Ovary (tissue), 9 donors: ENCODE measurements around the gene PNISR. TPM values are rescaled to one million over a fixed set of nuclear protein-coding genes. Genes with fewer than 3 reads are reported as not detected.
A peak's percentile ranks its signal among the peaks of the same experiment; 100 is the strongest.

ENCODE experiments used
- DNase-seq, 5 donors: peaks; one replicate each; pipeline ENCODE4 v3.0.0-alpha.2; 2019 to 2020
- H3K27ac ChIP-seq, 2 donors: fragments of 200-600 bp; one replicate each; pipeline versions ENCODE4 v1.5.1 to v1.8.0; 2019 to 2022
- H3K27me3 ChIP-seq: fragments of 200-600 bp; one replicate; pipeline ENCODE4 v1.8.0; 2022
- H3K36me3 ChIP-seq: fragments of 200-600 bp; sonication (generic); one replicate; pipeline ENCODE4 v1.5.1; 2019
- H3K4me1 ChIP-seq: one replicate; pipeline ENCODE4 v1.8.1; 2013; ENCODE audit warnings: mild to moderate bottlenecking, moderate library complexity; ENCODE audit not compliant: insufficient read depth
- H3K4me3 ChIP-seq: fragments of 200-600 bp; sonication (generic); one replicate; pipeline ENCODE4 v1.5.1; 2017
- H3K9me3 ChIP-seq, 2 donors: fragments of 200-600 bp in 1 of 2; sonication (generic) in 1 of 2; one replicate each; pipeline versions ENCODE4 v1.5.1 to v1.8.1; 2013 to 2019; ENCODE audit warnings: mild to moderate bottlenecking in 1 of 2, moderate library complexity in 1 of 2
- CTCF ChIP-seq, 3 donors: fragments of 450-650 bp in 2 of 3; fragments of 200-600 bp in 1 of 3; IDR thresholded peaks; one replicate each; pipeline versions ENCODE4 v1.5.1 to v1.8.0; 2016 to 2022; ENCODE audit warnings: antibody characterized with exemption in 3 of 3, mild to moderate bottlenecking in 1 of 3
- EP300 ChIP-seq: sonication (generic); formaldehyde crosslinking; IDR thresholded peaks from one replicate; pipeline ENCODE4 v1.6.1; 2017; ENCODE audit warnings: antibody characterized with exemption
- POLR2A ChIP-seq: fragments of 450-650 bp; IDR thresholded peaks from one replicate; pipeline ENCODE4 v1.6.1; 2017; ENCODE audit warnings: antibody characterized with exemption, mild to moderate bottlenecking, moderate library complexity
- WGBS, 3 donors: extraction: QIAGEN DNeasy Blood & Tissue Kit in 1 of 3; methylation state at CpG; one replicate each; pipeline versions ENCODE4 v1.1.5 to v1.1.7; 2013 to 2017; 5-methylcytosine and 5-hydroxymethylcytosine counted together
- intact Hi-C, 4 donors: fragments of 100-400 bp; cut with DNase I; formaldehyde crosslinking; loops; one replicate each; pipeline versions ENCODE4 v1.11.0 to v1.15.1; 2022 to 2023
- polyA plus RNA-seq, 2 donors: library from polyadenylated mRNA; stranded (reverse); fragments of 200-250 nt in 1 of 2; fragments of 350-450 nt in 1 of 2; fragmentation: Illumina TruSeq in 1 of 2; extraction: RNeasy Lipid Tissue Mini Kit (QIAGEN cat#74804) in 1 of 2; gene quantifications; one replicate each; pipeline ENCODE4 v1.2.3, GENCODE V29; 2013 to 2014
- total RNA-seq, 7 donors: library from RNA; depleted of rRNA in 2 of 7; stranded (reverse); fragments of >200 nt in 2 of 7; fragmentation: NEBNext Ultra II Directional in 3 of 7; extraction: Animal tissue kit (Norgen Biotek cat#: 25700) in 3 of 7; gene quantifications; one replicate each; pipeline versions ENCODE4 v1.1.0 to v1.2.4, GENCODE V29; 2016 to 2023
- donor health status: DM: no; HTN: no; CAD: no; lungs with moderate emphysema.
- donor health status: DM: no; HTN: no; CAD: no.
- donor health status: Bipolar disorder and iron deficiency.
- donor health status: DM: yes; HTN: yes; CAD: no.
- donor health status: DM: no; HTN: no; CAD: no.
- donor health status: DM: yes; HTN: yes; CAD: no.

The PNISR gene
- total and polyA plus RNA-seq, 9 donors = 71.5 to 168 (median 127) TPM

GRCh38 chr6:99353126-99353525, 72.0 kb downstream of the PNISR start:
- no peaks in the 10 kb centered on the region for H3K27me3 ChIP-seq
- no peak overlapping the region for H3K4me3 ChIP-seq
- H3K4me1 ChIP-seq = no peaks in the 10 kb centered on the region
- no peak for DNase-seq
- 60 to 67% (median 67%) methylated on average over 9 of the region's 9 CpGs for WGBS, 3 donors
- H3K36me3 ChIP-seq = no peaks in the 10 kb centered on the region
- no peak overlapping the region for H3K27ac ChIP-seq
- intact Hi-C loops = no loop called here
- no peak for TF ChIP-seq CTCF (IDR thresholded peaks at IDR 0.05)
- no peak for TF ChIP-seq POLR2A
- no peak for TF ChIP-seq EP300
- no peaks in the 10 kb centered on the region for H3K9me3 ChIP-seq

- TF ChIP-seq POLR2A (no peak), EP300 (no peak), CTCF (IDR thresholded peaks at IDR 0.05) (no peak)
- WGBS, 3 donors = 18 to 24% (median 23%) methylated on average over 10 of the region's 10 CpGs
- no peak for DNase-seq
- no peak overlapping the region for H3K4me3 ChIP-seq
- no peak overlapping the region for H3K27ac ChIP-seq
- no peaks in the 10 kb centered on the region for H3K9me3 ChIP-seq
- intact Hi-C loops = no loop called here
- no peaks in the 10 kb centered on the region for H3K27me3 ChIP-seq
- H3K36me3 ChIP-seq = no peaks in the 10 kb centered on the region
- no peaks in the 10 kb centered on the region for H3K4me1 ChIP-seq
These were observed 74.5 kb downstream of the PNISR start for GRCh38 chr6:99350573-99350972.

- intact Hi-C loops = no loop called here
- no peak for TF ChIP-seq POLR2A
- TF ChIP-seq CTCF (IDR thresholded peaks at IDR 0.05) = no peak
- TF ChIP-seq EP300 = no peak
- no peaks in the 10 kb centered on the region for H3K36me3 ChIP-seq
- 0 to 1% (median 1%) methylated on average over 72 to 103 of the region's 108 CpGs for WGBS, 3 donors
- peak; percentile 18 to 43 (median 25) for DNase-seq
- no peaks in the 10 kb centered on the region for H3K27me3 ChIP-seq
- no peak within 1 kb of the TSS for H3K27ac ChIP-seq
- H3K4me3 ChIP-seq = peak within 1 kb of the TSS; percentile 62
- H3K4me1 ChIP-seq = no peaks in the 10 kb centered on the region
- H3K9me3 ChIP-seq = no peaks in the 10 kb centered on the region
These were observed 75.7 kb downstream of the PNISR start, which contains the start of gene FAXC for GRCh38 chr6:99349171-99350141. TSS of gene FAXC (minus strand) at chr6:99349674. CDS start at chr6:99349372, 302 bp downstream.

- intact Hi-C loops = no loop called here
- H3K27ac ChIP-seq = no peak overlapping the region
- 43 to 45% (median 43%) methylated on average over 25 of the region's 25 CpGs for WGBS, 3 donors
These were observed 76.6 kb downstream of the PNISR start for GRCh38 chr6:99348288-99349170.

More at GRCh38 chr6:99348288-99349170, 76.6 kb downstream of the PNISR start:
- TF ChIP-seq EP300 = no peak
- TF ChIP-seq CTCF (IDR thresholded peaks at IDR 0.05) = no peak
- no peak for TF ChIP-seq POLR2A
- no peaks in the 10 kb centered on the region for H3K36me3 ChIP-seq
- peak overlapping the region; percentile 62 for H3K4me3 ChIP-seq
- DNase-seq = no peak
- H3K9me3 ChIP-seq = no peaks in the 10 kb centered on the region
- H3K4me1 ChIP-seq = no peaks in the 10 kb centered on the region
- no peaks in the 10 kb centered on the region for H3K27me3 ChIP-seq
